OCI-LY7 (cell line): Measurements from ENCODE around the gene VBP1.

Experiments used
- CTCF ChIP-seq: fragments of 200-600 bp; sonication (generic); conservative IDR thresholded peaks from 2 replicates; pipeline ENCODE4 v1.5.1; 2014; ENCODE audit warnings: mild to moderate bottlenecking, antibody characterized with exemption, low read length, moderate library complexity, mixed read lengths
- EZH2phosphoT487 ChIP-seq: fragments of 200-600 bp; sonication (generic); IDR thresholded peaks from 2 replicates; pipeline ENCODE4 v1.6.1; 2018; ENCODE audit warnings: low read depth, borderline replicate concordance, mild to moderate bottlenecking, mixed run types, antibody characterized with exemption, low read length, moderate library complexity, mixed read lengths

GRCh38 chrX:155247497-155247896, 31.2 kb downstream of the VBP1 start:
- no peak for TF ChIP-seq CTCF
- TF ChIP-seq EZH2phosphoT487 = no peak
